GM23338 (cell line): Measurements from ENCODE around the gene HTRA1.

ENCODE experiments used
- CREB1 ChIP-seq: fragments of 250-450 bp; sonication (Bioruptor Pico); IDR thresholded peaks from 2 replicates; pipeline ENCODE4 v1.5.0; 2020; ENCODE audit warnings: low read depth, mild to moderate bottlenecking, moderate library complexity
- EZH2 ChIP-seq: fragments of 200-600 bp; sonication (generic); IDR thresholded peaks from one replicate; pipeline ENCODE4 v1.8.0; 2017; ENCODE audit warnings: antibody characterized with exemption, mild to moderate bottlenecking, low read depth; ENCODE audit not compliant: unreplicated experiment
- EZH2phosphoT487 ChIP-seq: fragments of 200-600 bp; sonication (generic); IDR thresholded peaks from one replicate; pipeline ENCODE4 v1.8.1; 2018; ENCODE audit warnings: antibody characterized with exemption; ENCODE audit not compliant: unreplicated experiment
- JUNB ChIP-seq: IDR thresholded peaks from one replicate; pipeline ENCODE4 v1.6.1; 2016; ENCODE audit warnings: antibody characterized with exemption; ENCODE audit not compliant: unreplicated experiment
- POLR2AphosphoS5 ChIP-seq: IDR thresholded peaks from 2 replicates; pipeline ENCODE4 v1.6.1; 2016; ENCODE audit warnings: antibody characterized with exemption, low read depth
- STAT1 ChIP-seq: IDR thresholded peaks from one replicate; pipeline ENCODE4 v1.6.1; 2016; ENCODE audit warnings: antibody characterized with exemption; ENCODE audit not compliant: unreplicated experiment
- ZNF331 ChIP-seq: fragments of 250-450 bp; sonication (Bioruptor Pico); IDR thresholded peaks from 2 replicates; pipeline ENCODE4 v1.5.0; 2020; ENCODE audit warnings: low read depth, mild to moderate bottlenecking, moderate library complexity
- TF ChIP-seq, protein P1 (sequence below), 2 experiments: fragments of 200-600 bp in 1 of 2; sonication (generic) in 1 of 2; conservative IDR thresholded peaks; 2 replicates each; pipeline versions ENCODE4 v1.5.1 to v1.6.1; 2016 to 2017; ENCODE audit warnings: antibody characterized with exemption in 2 of 2, low read depth in 2 of 2, mild to moderate bottlenecking in 2 of 2, moderate library complexity in 1 of 2
- TF ChIP-seq, protein P2 (sequence below): IDR thresholded peaks from one replicate; pipeline ENCODE4 v1.6.1; 2018; ENCODE audit warnings: antibody characterized with exemption; ENCODE audit not compliant: unreplicated experiment
- TF ChIP-seq, protein P3 (sequence below): IDR thresholded peaks from 2 replicates; pipeline ENCODE4 v1.6.1; 2016; ENCODE audit warnings: antibody characterized with exemption

DNA sequence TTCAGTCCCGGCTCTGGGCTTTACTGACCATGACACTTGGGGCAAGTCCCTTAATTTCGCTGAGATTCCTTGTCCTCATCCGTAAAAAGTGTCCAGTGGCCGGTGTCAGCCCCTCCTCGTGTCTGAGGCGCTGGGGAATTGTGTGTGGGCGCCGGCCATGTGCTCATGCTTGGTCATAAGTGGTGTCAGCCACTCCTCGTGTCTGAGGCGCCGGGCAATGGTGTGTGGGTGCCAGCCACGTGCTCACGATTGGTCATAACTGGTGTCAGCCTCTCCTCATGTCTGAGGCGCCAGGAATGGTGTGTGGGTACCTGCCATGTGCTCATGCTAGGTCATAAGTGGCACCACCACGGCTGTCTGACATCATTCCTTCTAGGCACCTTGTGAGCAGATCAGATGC lies 58.5 kb downstream of the HTRA1 start:
- TF ChIP-seq, protein P1, sequence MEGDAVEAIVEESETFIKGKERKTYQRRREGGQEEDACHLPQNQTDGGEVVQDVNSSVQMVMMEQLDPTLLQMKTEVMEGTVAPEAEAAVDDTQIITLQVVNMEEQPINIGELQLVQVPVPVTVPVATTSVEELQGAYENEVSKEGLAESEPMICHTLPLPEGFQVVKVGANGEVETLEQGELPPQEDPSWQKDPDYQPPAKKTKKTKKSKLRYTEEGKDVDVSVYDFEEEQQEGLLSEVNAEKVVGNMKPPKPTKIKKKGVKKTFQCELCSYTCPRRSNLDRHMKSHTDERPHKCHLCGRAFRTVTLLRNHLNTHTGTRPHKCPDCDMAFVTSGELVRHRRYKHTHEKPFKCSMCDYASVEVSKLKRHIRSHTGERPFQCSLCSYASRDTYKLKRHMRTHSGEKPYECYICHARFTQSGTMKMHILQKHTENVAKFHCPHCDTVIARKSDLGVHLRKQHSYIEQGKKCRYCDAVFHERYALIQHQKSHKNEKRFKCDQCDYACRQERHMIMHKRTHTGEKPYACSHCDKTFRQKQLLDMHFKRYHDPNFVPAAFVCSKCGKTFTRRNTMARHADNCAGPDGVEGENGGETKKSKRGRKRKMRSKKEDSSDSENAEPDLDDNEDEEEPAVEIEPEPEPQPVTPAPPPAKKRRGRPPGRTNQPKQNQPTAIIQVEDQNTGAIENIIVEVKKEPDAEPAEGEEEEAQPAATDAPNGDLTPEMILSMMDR (conservative IDR thresholded peaks at IDR 0.05; ENCODE audit: low read depth in 2 of 2): no peak
- no peak for TF ChIP-seq JUNB
- TF ChIP-seq EZH2phosphoT487: no peak
- TF ChIP-seq POLR2AphosphoS5: no peak
- TF ChIP-seq, protein P2, sequence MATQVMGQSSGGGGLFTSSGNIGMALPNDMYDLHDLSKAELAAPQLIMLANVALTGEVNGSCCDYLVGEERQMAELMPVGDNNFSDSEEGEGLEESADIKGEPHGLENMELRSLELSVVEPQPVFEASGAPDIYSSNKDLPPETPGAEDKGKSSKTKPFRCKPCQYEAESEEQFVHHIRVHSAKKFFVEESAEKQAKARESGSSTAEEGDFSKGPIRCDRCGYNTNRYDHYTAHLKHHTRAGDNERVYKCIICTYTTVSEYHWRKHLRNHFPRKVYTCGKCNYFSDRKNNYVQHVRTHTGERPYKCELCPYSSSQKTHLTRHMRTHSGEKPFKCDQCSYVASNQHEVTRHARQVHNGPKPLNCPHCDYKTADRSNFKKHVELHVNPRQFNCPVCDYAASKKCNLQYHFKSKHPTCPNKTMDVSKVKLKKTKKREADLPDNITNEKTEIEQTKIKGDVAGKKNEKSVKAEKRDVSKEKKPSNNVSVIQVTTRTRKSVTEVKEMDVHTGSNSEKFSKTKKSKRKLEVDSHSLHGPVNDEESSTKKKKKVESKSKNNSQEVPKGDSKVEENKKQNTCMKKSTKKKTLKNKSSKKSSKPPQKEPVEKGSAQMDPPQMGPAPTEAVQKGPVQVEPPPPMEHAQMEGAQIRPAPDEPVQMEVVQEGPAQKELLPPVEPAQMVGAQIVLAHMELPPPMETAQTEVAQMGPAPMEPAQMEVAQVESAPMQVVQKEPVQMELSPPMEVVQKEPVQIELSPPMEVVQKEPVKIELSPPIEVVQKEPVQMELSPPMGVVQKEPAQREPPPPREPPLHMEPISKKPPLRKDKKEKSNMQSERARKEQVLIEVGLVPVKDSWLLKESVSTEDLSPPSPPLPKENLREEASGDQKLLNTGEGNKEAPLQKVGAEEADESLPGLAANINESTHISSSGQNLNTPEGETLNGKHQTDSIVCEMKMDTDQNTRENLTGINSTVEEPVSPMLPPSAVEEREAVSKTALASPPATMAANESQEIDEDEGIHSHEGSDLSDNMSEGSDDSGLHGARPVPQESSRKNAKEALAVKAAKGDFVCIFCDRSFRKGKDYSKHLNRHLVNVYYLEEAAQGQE: no peak
- TF ChIP-seq EZH2: no peak
- no peak for TF ChIP-seq CREB1
- no peak for TF ChIP-seq STAT1
- TF ChIP-seq, protein P3, sequence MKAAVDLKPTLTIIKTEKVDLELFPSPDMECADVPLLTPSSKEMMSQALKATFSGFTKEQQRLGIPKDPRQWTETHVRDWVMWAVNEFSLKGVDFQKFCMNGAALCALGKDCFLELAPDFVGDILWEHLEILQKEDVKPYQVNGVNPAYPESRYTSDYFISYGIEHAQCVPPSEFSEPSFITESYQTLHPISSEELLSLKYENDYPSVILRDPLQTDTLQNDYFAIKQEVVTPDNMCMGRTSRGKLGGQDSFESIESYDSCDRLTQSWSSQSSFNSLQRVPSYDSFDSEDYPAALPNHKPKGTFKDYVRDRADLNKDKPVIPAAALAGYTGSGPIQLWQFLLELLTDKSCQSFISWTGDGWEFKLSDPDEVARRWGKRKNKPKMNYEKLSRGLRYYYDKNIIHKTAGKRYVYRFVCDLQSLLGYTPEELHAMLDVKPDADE: no peak
- TF ChIP-seq ZNF331 (CRISPR knock-in tag): no peak
